Activated CD4-positive, alpha-beta T cell treated with anti-CD3 and anti-CD28 coated beads, Interleukin-10, Interleukin-2, amounts not matched to agents 100 ng/mL and 50 ng/mL, durations not matched to agents 16 hours and 8 hours (primary cell): ENCODE measurements around the gene ATP6V0C.
"Not testable (repeated sequence)": the region's sequence is repeated elsewhere in the genome, so short reads cannot be mapped to it uniquely, and the experiment has no call there.

Experiments used
- DNase-seq: peaks from one replicate; pipeline ENCODE4 v3.0.0-alpha.2; 2020

The ATP6V0C gene

DNA sequence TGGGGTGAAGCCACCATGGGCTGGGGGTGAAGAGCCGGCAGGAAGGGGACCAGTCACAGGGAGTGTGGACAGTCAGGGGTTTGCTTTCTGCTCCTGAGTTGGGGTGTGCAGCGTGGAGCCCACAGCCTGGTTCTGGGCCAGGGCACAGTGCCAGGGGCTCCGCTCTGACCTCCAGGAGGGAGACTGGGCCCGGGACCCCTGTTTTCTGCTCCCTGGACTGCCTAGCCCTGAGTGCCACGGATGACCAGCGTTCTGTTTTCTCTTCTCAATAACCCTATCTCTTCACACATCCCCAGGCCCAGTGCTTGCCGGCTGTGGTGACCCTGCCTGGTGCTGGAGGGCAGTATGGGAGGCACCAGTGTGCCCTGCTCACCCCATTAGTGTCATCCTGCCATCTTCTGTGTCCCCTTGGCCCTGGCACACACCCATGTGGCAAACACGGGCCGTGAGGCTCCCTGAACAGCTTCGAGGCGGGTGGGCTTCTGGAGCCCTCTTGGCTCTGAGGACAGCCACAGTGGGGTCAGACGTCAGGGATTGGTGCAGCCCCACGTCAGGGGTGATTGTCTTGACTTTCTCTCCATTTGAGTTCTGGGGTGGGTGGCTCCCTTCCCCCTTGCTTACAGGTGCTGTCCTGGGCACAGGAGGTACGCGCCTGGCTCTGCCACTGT is 16.3 kb downstream of the ATP6V0C start:
- DNase-seq, result no peak

DNA sequence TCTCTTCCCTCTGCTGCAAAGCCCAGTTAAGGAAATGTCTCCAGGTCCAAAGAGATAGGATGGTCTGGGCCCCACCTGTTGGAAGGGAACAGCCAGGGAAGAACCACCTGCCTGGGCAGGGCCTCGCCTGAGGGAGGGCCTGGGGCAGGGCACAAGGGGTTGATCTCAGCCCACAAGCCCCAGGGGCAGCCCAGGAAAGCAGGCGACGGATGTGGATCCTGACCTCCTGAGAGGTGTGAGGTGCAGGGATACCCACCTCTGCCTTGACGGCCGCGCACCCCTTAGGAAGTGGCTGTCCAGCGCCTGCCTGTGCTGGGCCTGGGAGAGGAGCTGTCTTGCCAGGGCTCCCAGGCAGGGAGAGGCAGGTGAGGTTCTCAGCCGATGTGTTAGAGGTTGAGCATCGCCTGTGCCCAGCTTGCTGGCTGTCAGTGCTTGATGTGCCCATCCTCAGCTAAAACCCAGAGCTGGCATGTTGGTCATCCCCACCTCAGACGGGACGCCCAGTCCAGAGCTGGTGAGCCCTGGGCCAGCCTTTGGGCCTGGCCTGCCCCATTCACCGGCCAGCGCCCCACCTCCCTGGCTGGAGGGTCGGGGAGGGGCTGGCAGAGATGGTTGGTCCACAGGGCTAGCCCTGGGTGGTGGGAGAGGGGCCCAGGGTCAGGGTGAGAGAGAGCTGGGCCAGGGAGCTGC is 17.0 kb downstream of the ATP6V0C start:
- no peak for DNase-seq

DNA sequence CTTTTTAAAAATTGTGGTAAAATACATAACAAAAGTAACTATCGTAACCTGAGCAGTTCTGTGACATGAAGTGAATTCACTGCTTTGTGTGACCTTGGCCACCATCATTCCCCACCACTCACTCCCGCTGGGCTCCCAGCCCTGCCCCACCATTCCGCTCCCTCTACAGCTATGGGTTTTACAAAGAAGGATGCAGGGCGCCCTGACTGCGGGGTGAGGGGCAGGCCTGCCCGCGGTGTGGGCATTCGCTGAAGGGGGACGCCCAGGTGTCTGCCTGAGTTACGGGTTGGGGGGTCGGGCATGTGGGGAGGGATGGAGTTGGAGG is 17.6 kb downstream of the ATP6V0C start, which contains the start of gene CEMP1:
TSS of gene CEMP1 (minus strand) at position 38 of the 325 bp plus-strand sequence. CDS start 335 bp downstream, outside the sequence.
- no peak for DNase-seq

DNA sequence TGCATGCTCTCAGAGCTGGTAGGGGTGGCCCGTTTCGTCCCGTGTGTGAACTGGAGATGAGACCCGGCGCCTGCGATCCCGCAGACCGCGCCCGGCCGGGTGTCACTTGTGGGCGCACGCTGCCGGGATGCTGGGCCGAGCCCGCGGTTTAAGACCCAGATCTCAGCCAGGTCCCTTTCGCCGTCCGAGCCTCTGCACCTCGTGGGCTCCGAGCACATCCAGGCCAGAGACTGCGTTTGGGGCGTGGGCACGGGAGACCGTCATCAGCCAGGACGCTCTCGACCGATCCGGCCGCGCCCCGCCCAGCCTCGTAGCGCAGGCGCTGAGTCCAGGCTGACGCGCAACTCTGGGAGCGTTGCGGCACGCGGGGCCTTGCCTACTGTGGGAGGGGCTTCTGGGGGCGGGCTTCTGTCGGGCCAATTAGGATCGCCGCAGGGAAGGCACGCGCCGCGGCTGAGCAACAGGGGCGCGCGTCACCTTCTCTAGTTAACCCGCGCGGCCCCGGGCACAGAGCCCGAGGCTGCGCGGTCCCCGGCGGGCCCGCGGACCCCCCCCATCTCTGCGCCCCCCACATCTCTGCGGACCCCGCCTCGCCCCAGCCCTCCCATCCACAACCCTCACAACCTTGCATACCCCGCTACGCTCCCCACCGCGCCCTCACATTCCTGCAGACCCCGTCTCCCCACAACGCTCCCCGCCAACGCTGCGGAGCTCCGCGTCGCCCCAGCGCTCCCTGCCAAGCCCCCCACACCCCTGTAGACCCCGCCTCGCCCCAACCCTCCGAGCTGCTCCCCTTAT is 18.1 kb downstream of the ATP6V0C start:
- peak; percentile 99 for DNase-seq

DNA sequence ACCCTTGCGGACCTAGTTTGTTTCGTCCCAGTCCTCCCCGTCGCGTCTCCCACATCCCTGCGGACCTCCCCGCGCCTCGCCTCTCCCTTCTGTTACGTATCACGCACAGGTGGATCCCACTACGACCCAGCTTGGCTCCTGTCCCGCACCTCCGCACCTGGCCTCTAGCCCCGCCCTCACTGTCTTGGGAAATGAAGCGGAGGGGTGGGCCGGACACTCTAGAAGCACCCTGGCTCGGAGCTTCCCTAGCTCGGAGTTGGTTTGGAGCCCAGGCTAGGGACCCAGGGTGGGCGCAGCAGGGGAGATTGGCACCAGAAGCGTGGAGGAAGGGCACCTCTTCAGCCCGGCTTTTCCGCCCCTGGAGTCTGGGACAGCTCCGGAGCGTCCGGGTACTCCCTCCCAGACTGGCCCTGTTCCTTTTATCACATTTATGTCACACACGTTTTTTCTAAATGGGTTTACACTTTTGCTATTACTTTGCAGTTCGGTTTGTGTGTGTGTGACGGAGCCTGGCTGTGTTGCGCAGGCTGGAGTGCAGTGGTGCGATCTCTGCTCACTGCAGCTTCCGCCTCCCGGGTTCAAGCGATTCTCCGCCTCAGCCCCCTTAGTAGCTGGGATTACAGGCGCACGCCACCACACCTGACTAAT is 18.9 kb downstream of the ATP6V0C start:
- DNase-seq, result peak; percentile 86

DNA sequence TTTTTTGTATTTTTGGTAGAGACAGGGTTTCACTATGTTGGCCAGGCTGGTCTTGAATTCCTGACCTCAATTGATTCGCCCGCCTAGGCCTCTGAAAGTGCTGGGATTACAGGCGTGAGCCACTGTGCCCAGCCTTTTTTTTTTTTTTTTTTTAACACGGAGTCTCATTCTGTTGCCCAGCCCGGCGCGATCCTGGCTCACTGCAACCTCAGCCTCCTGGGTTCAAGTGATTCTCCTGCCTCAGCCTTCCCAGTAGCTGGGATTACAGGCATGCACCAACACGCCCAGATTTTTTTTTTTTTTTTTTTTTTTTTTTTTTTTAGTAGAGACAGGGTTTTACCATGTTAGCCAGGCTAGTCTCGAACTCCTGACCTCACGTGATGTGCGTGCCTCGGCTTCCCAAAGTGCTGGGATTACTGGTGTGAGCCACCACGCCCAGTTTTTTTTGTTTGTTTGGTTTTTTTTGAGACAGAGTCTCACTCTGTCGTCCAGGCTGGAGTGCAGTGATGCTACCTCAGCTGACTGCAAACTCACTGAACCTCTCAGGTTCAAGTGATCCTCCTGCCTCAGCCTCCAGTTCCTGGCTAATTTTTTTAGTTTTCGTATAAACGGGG is 19.5 kb downstream of the ATP6V0C start:
- DNase-seq, result not testable (repeated sequence)

DNA sequence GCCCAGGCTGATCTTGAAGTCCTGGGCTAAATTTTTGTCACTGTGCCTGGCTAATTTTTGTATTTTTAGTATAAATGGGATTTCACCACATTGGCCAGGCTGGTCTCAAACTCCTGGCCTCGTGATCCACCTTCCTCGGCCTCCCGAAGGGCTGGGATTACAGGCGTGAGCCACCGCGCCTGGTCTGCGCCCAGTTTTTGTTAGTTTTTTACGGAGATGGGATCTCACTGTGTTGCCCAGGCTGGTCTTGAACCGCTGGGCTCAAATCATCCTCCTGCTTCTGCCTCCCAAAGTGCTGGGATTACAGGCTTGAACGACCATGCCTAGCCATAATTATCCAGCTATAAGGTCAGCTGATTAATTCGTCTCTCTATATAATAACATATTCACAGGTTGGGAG is 20.2 kb downstream of the ATP6V0C start:
- no peak for DNase-seq

DNA sequence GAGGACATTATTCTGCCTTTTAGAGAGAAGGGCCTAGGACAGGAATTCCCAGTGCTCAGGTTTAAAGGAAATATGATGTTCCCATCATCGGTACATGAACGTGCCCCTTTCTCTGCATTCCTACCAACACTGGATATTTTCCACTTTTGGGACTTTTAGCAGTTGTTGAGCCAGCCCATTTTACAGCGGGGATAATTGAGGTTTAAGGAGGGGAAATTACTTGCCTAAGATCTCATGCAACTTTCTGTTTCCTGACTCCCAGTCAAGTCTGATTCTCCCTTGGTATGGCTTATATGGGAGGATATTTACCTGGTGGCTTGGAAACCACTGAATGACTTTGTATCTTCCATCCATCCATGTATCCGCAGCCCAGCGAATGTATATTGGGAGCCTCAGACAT is 20.6 kb downstream of the ATP6V0C start:
- DNase-seq, result not testable (repeated sequence)

DNA sequence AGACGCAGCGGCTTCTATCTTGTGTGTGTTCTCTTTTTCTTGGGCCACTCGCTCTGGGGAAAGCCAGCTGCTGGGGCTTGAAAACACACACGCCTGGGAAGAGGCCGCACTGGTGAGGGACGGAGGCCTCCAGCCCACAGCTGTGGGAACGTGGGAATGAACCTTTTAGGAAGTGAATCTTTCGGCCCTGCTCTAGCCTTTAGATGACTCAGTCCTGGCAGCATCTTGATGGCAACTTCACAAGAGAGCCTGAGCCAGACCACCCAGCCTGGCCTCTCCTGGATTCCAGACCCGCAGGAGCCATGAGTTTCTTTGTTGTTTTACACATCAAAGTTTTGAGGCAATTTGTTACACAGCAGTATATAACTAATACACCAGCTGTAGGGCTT is 21.9 kb downstream of the ATP6V0C start:
- DNase-seq, result no peak

DNA sequence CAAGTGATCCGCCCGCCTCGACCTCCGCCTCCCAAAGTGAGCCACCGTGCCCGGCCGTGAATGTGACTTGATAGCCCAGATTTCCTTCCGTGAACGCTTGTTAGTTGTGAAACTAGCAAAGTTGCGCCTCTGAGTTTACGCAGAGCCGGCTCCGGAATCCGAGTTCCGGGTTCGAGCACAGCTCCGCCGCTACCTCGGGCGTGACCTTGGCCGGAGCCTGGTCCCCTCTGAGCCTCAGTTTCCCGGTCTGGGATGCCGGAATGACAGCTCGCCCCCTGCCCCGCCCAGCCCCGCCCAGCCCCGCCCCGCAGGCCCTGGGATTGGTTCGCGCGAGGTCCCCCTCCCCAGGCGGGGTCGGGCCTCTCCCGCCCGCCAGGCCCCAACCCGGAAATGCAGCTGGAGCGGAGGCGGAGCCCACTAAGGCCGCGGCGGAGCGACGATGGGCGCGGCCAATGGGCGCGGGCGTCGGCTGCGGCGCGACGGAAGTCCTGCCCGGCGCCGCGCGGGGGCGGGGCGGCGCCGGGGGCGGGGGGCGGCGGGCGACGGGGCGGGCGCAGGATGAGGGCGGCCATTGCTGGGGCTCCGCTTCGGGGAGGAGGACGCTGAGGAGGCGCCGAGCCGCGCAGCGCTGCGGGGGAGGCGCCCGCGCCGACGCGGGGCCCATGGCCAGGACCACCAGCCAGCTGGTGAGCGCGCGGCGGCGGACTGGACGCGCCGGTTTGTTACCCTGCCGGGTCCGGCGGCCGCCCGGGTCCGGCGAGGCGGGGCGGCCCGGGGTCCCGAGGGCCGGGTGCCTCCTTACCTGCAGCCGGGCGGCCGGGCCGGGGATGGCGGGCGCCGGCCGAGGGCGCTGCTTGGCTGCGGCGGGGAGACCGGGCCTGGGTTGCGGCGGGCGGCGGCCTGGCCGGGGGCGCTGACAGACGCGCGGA is 24.0 kb downstream of the ATP6V0C start, which contains the start of gene PDPK1:
TSS of gene PDPK1 (plus strand) at position 571 of the 929 bp plus-strand sequence. CDS start at position 663, 92 bp downstream.
- peak; percentile 97 for DNase-seq

DNA sequence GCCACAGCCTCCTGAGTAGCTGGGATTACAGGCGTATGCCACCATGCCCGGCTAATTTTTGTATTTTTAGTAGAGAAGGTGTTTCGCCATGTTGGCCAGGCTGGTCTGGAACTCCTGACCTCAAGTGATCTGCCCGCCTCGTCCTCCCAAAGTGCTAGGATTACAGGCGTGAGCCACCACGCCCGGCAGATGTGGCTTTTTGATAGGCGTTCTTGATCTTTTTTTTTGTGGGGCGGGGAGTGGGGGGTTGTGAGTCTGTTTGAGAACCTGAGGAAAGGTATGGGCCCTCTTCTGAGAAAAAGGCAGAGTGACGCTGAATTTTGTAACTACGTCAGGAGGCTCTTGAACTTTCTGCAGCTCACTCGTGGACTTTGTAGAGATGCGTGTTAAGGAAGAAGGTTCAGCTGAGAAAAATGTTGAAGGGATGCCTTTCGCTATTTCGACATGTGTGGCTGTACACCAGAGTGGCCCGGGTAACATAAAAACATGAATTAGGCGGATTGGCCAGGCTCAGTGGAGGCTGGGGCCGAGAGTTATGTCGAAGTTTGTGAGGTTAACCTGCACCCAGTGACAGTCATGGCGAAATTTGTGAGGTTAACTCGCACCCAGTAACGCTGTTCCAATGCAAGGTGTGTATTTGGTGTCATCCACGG is 25.6 kb downstream of the ATP6V0C start:
- DNase-seq, result not testable (repeated sequence)

DNA sequence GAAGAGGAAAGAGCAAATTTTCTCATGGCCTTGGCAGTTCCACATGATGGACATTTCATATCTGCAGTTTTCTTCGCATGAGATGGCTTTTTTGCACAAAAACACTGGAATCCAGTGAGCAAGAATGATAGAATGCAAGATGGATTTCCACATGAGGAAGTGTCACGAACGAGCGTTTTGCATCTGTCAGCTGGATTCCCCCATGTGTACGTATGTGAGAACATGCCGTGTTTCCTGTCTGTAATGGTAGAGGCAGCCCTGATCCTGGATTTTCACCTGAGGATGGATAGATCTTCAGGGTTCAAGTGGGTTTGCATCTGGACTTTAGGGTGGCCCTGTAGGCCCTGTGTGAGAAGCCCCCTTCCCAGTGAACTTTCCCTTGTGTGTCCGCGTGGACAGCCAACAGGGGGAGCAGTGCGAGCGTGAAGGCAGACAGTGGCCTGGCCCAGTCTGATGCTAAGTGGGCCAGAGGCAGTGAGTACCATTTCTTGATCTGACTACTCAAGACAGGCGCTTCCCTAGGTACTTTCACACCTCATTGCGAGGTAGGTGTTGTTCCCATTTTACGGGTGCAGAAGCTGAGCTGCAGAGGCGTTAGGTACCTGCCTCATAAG is 26.2 kb downstream of the ATP6V0C start:
- DNase-seq, result peak; percentile 58

DNA sequence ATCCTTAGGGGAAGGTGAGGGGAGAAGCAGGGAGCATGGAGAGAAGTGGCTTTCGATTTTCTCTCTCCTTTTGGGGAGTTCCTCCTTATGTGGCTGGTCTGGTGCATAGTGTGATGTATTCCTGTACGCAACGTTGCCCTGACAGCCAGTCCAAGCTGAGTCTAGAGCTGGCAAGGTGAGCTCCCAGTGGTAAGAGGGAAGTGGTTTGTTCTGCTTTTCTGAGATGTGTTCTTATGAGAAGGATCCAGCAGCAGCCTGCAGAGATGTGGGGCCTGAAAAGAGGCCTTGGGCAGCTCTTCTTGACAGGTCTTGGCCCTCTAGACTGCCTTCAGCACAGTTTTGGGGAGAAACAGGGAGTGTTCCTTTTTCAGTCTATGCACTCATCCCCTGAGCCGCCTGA is 27.2 kb downstream of the ATP6V0C start:
- DNase-seq, result not testable (repeated sequence)

DNA sequence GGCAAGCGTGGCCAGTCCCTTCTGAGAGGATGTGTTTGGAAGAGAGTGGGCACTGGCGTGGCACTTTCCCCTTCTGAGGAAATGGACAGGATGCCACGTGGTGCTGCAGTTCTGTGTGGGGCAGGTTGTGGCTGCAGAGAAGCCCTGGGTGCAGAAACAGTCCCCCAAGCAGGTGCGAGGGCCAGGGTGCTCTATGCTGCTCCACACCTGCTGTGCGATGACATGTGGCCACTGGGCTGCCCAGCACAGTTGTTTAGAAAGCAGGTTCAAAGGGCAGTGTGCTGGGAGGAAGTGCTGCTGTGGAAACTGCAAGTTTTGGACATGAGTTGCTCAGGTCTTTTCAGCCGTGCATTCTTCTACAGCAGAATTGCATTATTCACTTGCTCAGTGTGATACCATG is 27.7 kb downstream of the ATP6V0C start:
- DNase-seq, result not testable (repeated sequence)

DNA sequence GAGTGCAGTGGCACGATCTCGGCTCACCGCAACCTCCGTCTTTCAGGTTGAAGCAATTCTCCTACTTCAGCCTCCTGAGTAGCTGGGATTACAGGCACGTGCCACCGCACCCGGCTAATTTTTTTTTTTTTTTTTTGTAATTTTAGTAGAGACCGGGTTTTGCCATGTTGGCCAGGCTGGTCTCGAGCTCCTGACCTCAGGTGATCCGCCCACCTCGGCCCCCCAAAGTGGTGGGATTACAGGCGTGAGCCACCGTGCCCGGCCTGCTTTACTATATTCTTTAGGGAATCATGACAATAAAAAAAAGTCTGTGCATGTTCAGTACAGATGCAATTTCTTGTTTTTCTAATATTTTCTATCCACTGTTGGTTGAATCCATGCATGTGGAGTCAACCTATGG is 30.0 kb downstream of the ATP6V0C start:
- DNase-seq, result not testable (repeated sequence)

DNA sequence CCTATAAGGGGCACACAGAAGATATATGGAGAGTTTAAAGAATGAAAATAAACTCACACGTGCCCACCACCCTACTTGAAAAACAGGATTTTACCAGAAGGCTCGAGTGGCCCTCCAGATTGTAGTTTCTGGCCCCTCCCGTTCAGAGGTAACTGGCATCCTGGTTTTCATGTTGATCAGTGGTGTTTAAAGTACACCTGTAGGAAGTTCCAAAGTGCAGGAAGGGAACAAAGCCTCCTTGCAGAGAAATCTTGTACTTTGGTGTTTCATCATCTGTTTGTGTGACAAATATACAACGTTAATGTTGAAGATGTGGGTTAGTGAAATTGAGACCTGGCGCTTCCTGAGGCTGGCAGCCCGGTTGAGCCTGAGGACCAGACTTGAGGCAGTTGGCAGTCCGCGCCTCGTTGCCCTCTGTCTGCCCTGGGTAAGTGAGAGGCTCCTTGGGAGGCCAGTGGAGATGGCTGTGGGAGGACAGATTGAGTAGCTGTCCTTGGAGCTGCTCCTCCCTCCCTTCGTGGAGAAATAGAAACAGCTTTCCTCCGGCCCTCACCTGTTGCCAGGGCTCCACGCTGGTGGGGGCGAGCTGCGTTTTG is 36.6 kb downstream of the ATP6V0C start:
- not testable (repeated sequence) for DNase-seq

DNA sequence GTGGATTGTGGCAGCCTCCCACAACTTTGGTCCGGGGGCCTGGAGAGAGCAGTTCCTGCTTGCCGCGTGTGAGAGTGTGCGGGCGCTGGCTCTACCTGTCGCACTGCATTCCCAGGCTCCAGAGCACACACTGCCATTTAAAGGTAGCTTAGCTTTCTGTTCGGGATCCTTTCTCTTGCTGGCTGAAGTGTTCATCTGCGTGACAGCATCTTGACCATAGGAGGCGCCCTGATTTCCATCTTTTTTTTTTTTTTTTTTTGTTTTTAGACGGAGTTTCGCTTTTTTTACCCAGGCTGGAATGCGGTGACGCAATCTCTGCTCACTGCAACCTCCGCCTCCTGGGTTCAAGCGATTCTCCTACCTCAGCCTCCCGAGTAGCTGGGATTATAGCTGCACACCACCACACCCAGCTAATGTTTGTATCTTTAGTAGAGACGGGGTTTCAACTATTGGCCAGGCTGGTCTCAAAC is 37.7 kb downstream of the ATP6V0C start:
- not testable (repeated sequence) for DNase-seq

DNA sequence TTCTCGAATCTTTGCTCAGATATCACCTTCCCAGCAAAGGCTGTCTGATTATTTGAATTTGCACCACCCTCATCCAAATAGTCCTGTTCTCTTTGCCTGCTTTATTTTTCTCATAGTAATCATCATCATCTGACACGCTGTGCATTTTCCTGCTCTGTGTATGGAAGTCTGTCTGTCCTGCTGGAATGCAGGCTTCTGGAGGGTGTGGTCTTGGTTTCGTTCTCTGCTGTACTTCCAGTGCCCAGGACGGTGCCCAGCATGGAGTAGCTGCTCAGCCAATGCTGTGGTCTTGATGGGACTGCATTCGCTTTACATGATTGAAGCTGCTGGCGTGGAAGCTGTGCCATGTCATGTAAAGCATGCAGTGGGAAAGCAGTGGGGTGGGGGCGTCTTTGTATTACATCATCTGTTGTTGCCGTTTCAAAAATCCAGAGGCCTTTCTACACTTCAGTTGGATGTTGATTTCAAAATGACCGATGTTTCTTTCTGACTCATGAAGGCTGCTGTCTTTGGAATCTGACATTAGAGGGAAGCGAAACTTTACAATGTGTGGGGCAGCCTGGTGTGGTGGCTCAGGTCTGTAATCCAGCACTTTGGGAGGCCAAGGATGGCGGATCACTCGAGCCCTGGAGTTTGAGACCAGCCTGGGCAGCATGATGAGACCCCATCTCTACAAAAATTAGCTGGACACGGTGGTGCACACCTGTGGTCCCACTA is 41.1 kb downstream of the ATP6V0C start:
- not testable (repeated sequence) for DNase-seq

DNA sequence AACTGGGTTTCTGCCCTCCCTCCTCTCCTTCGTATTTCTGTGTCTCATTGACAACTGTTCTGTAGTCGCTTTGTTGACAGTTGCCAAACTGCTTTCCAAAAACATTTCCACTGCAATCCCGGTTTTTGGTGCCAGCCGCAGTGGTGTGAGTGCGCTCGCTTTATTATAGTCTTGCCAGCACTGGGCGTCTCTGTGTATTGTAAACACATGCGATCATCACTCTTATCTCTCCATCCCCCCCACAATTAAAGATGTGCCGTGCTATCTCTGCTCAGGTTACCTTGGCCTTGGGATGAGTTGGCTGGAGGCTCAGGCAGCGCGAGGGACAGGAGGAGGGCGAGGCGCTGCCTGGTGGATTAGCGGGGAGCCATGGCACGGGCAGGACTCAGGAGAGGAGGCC is 43.4 kb downstream of the ATP6V0C start:
- DNase-seq, result not testable (repeated sequence)
